K562 (cell line): Measurements from ENCODE around the gene ATMIN. TPM values are rescaled to one million over a fixed set of nuclear protein-coding genes. Genes with fewer than 3 reads are reported as not detected.
A peak's percentile ranks its signal among the peaks of the same experiment; 100 is the strongest.

Source experiments
- ATAC-seq: fragments of 200-7000 bp; cut with Tn5 transposase; 3 replicates; pipeline ENCODE4 v1.9.1; 2020; ENCODE audit warnings: moderate library complexity
- BruUV-seq: library from RNA; stranded (reverse); fragments of 400-500 nt; replicated peaks from 2 replicates; lab custom pipeline; 2021; lab: Mats Ljungman, UMichigan
- CTCF ChIA-PET: fragments of 300-600 bp; formaldehyde crosslinking; extraction: SDS; loops from one replicate; lab custom pipeline; 2021; ENCODE audit warnings: low intra/inter-chr PET ratio; lab: Yijun Ruan, JAX
- POLR2A ChIA-PET: fragments of 300-600, 350-650 bp; sonication (Branson Sonifier 250); formaldehyde crosslinking; extraction: SDS; loops from one replicate; lab custom pipeline; 2021; ENCODE audit warnings: antibody characterized with exemption, inconsistent platforms; lab: Yijun Ruan, JAX
- DNase-seq, 4 experiments: peaks; one replicate each; pipeline versions ENCODE4 v3.0.0 to v3.0.0-alpha.2; 2011 to 2018; ENCODE audit warnings: low spot score in 3 of 4, mixed read lengths in 3 of 4; ENCODE audit errors: extremely low read depth in 1 of 4
- FAIRE-seq: peaks from 2 replicates; lab custom pipeline; 2011; peaks lifted over from hg19 to GRCh38; lab: Jason Lieb, UNC
- H2AFZ ChIP-seq: 2 replicates; pipeline ENCODE4 v1.6.0; 2011; ENCODE audit warnings: low read depth, low read length, control low read depth, inconsistent platforms
- H3K27ac ChIP-seq: fragments of 200-600 bp; 3 replicates; pipeline ENCODE4 v1.8.0; 2011; ENCODE audit warnings: low read depth, mild to moderate bottlenecking, control low read depth, inconsistent platforms, low read length, moderate library complexity, mixed read lengths; ENCODE audit errors: extremely low read depth
- H3K27me3 ChIP-seq, 2 experiments: fragments of 300-600 bp in 1 of 2; 2 replicates in 1 of 2; 3 replicates in 1 of 2; pipeline versions ENCODE4 v1.6.0 to v1.8.0; 2011; ENCODE audit warnings: inconsistent platforms in 2 of 2, low read length in 2 of 2, mild to moderate bottlenecking in 1 of 2, mixed read lengths in 1 of 2, moderate library complexity in 1 of 2; ENCODE audit not compliant: control insufficient read depth in 2 of 2, insufficient read depth in 2 of 2
- H3K36me3 ChIP-seq: fragments of 300-600 bp; 3 replicates; pipeline ENCODE4 v1.8.0; 2011; ENCODE audit warnings: mild to moderate bottlenecking, low read length, inconsistent platforms; ENCODE audit not compliant: control insufficient read depth, insufficient read depth
- H3K4me1 ChIP-seq, 2 experiments: fragments of 200-600 bp in 1 of 2; replicated peaks in 1 of 2; 2 replicates in 1 of 2; 3 replicates in 1 of 2; pipeline versions ENCODE4 v1.5.1 to v1.8.0; 2011; ENCODE audit warnings: inconsistent platforms in 2 of 2, low read length in 2 of 2, mild to moderate bottlenecking in 1 of 2, mixed read lengths in 1 of 2, moderate library complexity in 1 of 2; ENCODE audit not compliant: control insufficient read depth in 2 of 2, insufficient read depth in 2 of 2
- H3K4me2 ChIP-seq: 2 replicates; pipeline ENCODE4 v1.6.1; 2011; ENCODE audit warnings: low read length, control low read depth, inconsistent platforms, mixed read lengths; ENCODE audit not compliant: insufficient read depth
- H3K4me3 ChIP-seq: fragments of 200-600 bp; sonication (generic), shearing (Covaris generic); 2 replicates; pipeline ENCODE4 v1.5.1; 2016; ENCODE audit warnings: control low read depth, inconsistent platforms
- H3K79me2 ChIP-seq: fragments of 200-600 bp; 3 replicates; pipeline ENCODE4 v1.8.0; 2011; ENCODE audit warnings: low read length, inconsistent platforms; ENCODE audit not compliant: control insufficient read depth, insufficient read depth
- H3K9ac ChIP-seq, 2 experiments: 2 replicates each; pipeline versions ENCODE4 v1.6.0 to v1.6.1; 2011; ENCODE audit warnings: low read depth in 2 of 2, low read length in 2 of 2, control low read depth in 1 of 2, inconsistent platforms in 1 of 2, mild to moderate bottlenecking in 1 of 2, mixed read lengths in 1 of 2; ENCODE audit not compliant: insufficient read depth in 1 of 2
- H3K9me1 ChIP-seq: one replicate; pipeline ENCODE4 v1.6.0; 2011; ENCODE audit warnings: inconsistent platforms, mild to moderate bottlenecking, low read length, moderate library complexity; ENCODE audit not compliant: control insufficient read depth, insufficient read depth
- H3K9me3 ChIP-seq: replicated peaks from 2 replicates; pipeline ENCODE4 v1.5.1; 2011; ENCODE audit warnings: low read depth, low read length, inconsistent platforms; ENCODE audit not compliant: control insufficient read depth, insufficient read depth
- H4K20me1 ChIP-seq: replicated peaks from 2 replicates; pipeline ENCODE4 v1.6.1; 2011; ENCODE audit warnings: low read length, inconsistent platforms, mixed read lengths; ENCODE audit not compliant: control insufficient read depth, insufficient read depth
- CBFA2T3 ChIP-seq: fragments of 450-650 bp; IDR thresholded peaks from 2 replicates; pipeline ENCODE4 v1.6.1; 2017
- CTCFL ChIP-seq: IDR thresholded peaks from 2 replicates; pipeline ENCODE4 v1.6.1; 2011; ENCODE audit warnings: borderline replicate concordance, low read depth, mild to moderate bottlenecking, moderate library complexity, low read length; ENCODE audit not compliant: insufficient read depth, poor library complexity, severe bottlenecking
- DPF2 ChIP-seq: fragments of 450-650 bp; IDR thresholded peaks from 2 replicates; pipeline ENCODE4 v1.6.1; 2016
- E2F6 ChIP-seq, 2 experiments: IDR thresholded peaks; 2 replicates each; pipeline ENCODE4 v1.6.1; 2011; ENCODE audit warnings: borderline replicate concordance in 1 of 2, control low read depth in 1 of 2, low read depth in 1 of 2, low read length in 1 of 2, mild to moderate bottlenecking in 1 of 2, mixed read lengths in 1 of 2, moderate library complexity in 1 of 2; ENCODE audit not compliant: insufficient read depth in 1 of 2, insufficient read length in 1 of 2, poor library complexity in 1 of 2, severe bottlenecking in 1 of 2; ENCODE audit errors: extremely low read depth in 1 of 2
- MEF2D ChIP-seq: conservative IDR thresholded peaks from 2 replicates; pipeline ENCODE4 v1.6.1; 2016; ENCODE audit warnings: low read depth, missing genetic modification characterization, missing compliant biosample characterization
- PHF8 ChIP-seq: fragments of 200-600 bp; sonication (generic); IDR thresholded peaks from 2 replicates; pipeline ENCODE4 v1.6.1; 2012; ENCODE audit warnings: mixed run types, mild to moderate bottlenecking, inconsistent platforms, low read length, moderate library complexity, borderline replicate concordance
- ZNF76 ChIP-seq: fragments of 250-450 bp; sonication (Bioruptor Pico); IDR thresholded peaks from 2 replicates; pipeline ENCODE4 v1.4.0; 2020; ENCODE audit warnings: mild to moderate bottlenecking, moderate library complexity, borderline replicate concordance
- WGBS: fragments of 100-300 bp; shearing (Covaris generic); methylation state at CpG from one replicate; pipeline ENCODE4 v1.1.6; 2016; ENCODE audit warnings: low coverage, mixed read lengths; ENCODE audit not compliant: insufficient coverage; ENCODE audit errors: missing lambda C conversion rate; 5-methylcytosine and 5-hydroxymethylcytosine counted together
- in situ Hi-C: fragments of 300-500 bp; cut with MboI; formaldehyde crosslinking; loops from 4 replicates; pipeline ENCODE4 v1.15.0; 2018; ENCODE audit warnings: inconsistent platforms, mixed read lengths
- intact Hi-C: fragments of 100-400 bp; cut with micrococcal nuclease; formaldehyde crosslinking; loops from 2 replicates; pipeline ENCODE4 v1.14.2; 2022
- polyA plus RNA-seq, 8 experiments: library from polyadenylated mRNA; depleted of rRNA in 4 of 8; stranded (reverse) in 5 of 8; unstranded in 3 of 8; fragments of >200 nt; fragmentation: Nextera tagmentation in 2 of 8; fragmentation: Illumina TruSeq in 1 of 8; extraction: Ambion mirVana in 2 of 8; extraction: Trizol in 1 of 8; gene quantifications; 2 replicates each; pipeline versions ENCODE4 v1.2.1 to v1.2.3, GENCODE V29; 2011 to 2014; ENCODE audit warnings: inconsistent platforms in 1 of 8, missing spikeins in 1 of 8
- total RNA-seq, 7 experiments: library from RNA; depleted of rRNA in 6 of 7; stranded (reverse); fragments of >200 nt in 6 of 7; fragmentation: Illumina TruSeq in 2 of 7; extraction: Trizol in 2 of 7; gene quantifications; 2 replicates each; pipeline versions ENCODE4 v1.2.1 to v1.2.3, GENCODE V29; 2011 to 2021; ENCODE audit warnings: low replicate concordance in 1 of 7
- TF ChIP-seq, protein P1 (sequence below): fragments of 450-650 bp; IDR thresholded peaks from 2 replicates; pipeline ENCODE4 v1.6.1; 2016; ENCODE audit warnings: borderline replicate concordance

Gene ATMIN
- total and polyA plus RNA-seq, 9 of the 15 experiments (the other 6 are each of a cell fraction or from before 2014, with no cell fraction given) = 6.7 to 40.9 (median 23.4) TPM

DNA sequence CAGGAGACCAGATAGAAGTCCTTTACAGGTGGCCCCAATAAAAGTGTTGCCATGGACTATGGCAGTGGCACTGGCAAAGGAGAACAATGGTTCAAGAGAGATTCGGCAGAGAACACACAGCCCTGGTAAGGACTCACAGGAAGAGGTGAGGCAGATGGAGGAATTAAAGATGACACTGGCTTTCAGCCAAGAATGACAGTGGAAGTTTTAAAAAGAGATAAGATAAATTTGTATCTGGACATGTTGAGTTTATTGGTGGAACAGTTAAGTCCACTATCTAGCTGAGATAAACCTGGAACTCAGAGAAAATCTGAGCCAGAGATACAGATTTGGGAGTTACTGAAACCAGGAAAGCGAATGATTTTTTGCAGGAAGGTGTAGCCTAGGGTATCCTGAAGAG, 49.1 kb upstream of the ATMIN start (continued):
- no peak for TF ChIP-seq E2F6 (IDR thresholded peaks at IDR 0.05; ENCODE audit: borderline replicate concordance in 1 of 2, extremely low read depth in 1 of 2, insufficient read depth in 1 of 2, insufficient read length in 1 of 2, low read depth in 1 of 2, low read length in 1 of 2, poor library complexity in 1 of 2, severe bottlenecking in 1 of 2)
- TF ChIP-seq ZNF76 (CRISPR knock-in tag) = no peak
- no peak for TF ChIP-seq DPF2
- TF ChIP-seq PHF8 = no peak
- peak; percentile 20; the same call in 1 of the 2 replicates for TF ChIP-seq CBFA2T3
- TF ChIP-seq, protein P1, sequence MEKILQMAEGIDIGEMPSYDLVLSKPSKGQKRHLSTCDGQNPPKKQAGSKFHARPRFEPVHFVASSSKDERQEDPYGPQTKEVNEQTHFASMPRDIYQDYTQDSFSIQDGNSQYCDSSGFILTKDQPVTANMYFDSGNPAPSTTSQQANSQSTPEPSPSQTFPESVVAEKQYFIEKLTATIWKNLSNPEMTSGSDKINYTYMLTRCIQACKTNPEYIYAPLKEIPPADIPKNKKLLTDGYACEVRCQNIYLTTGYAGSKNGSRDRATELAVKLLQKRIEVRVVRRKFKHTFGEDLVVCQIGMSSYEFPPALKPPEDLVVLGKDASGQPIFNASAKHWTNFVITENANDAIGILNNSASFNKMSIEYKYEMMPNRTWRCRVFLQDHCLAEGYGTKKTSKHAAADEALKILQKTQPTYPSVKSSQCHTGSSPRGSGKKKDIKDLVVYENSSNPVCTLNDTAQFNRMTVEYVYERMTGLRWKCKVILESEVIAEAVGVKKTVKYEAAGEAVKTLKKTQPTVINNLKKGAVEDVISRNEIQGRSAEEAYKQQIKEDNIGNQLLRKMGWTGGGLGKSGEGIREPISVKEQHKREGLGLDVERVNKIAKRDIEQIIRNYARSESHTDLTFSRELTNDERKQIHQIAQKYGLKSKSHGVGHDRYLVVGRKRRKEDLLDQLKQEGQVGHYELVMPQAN = no peak
- TF ChIP-seq, all 486 proteins: peak for 7

GRCh38 chr16:80988756-80989155, 46.9 kb upstream of the ATMIN start:
- Histone ChIP-seq H3K27me3 (no peaks in the 10 kb centered on the region), H3K4me1 (peaks cover 0 to 8% of the 10 kb centered on the region in 2 experiments; a peak in 1 of 5 replicates), H2AFZ (no peak overlapping the region), H3K4me3 (no peak overlapping the region), H3K79me2 (peaks cover 77% of the 10 kb centered on the region), H3K9me3 (no peaks in the 10 kb centered on the region), H3K27ac (no peak overlapping the region), H3K4me2 (no peak overlapping the region), H4K20me1 (peaks cover 19% of the 10 kb centered on the region), H3K9me1 (no peaks in the 10 kb centered on the region), H3K36me3 (peaks cover 25% of the 10 kb centered on the region), H3K9ac (no peak overlapping the region)
- FAIRE-seq (no peak), DNase-seq (no peak), ATAC-seq (no peak)
- BruUV-seq = no TSS peak
- in situ Hi-C loops = no loop called here
- intact Hi-C loops = no loop called here
- ChIA-PET POLR2A (interaction anchor here (0.7 to 1.4 kb wide), 4 partner anchors 10 to 18 kb away, joined by 3 to 5 read pairs (median 3); partner anchors contain the start of genes CENPN and CMC2), CTCF (no interaction called here)
- 60% methylated on average over 7 of the region's 7 CpGs for WGBS
- no peak for TF ChIP-seq MEF2D (tag)
- peak; percentile 8 for TF ChIP-seq CTCFL
- TF ChIP-seq, all 486 proteins: peak for 1
